H9 (cell line): ENCODE results near the gene GOT1. TPM values are rescaled to one million over a fixed set of nuclear protein-coding genes. Genes with fewer than 3 reads are reported as not detected.

Experiments
- DNase-seq: peaks from one replicate; pipeline ENCODE4 v3.0.0-alpha.2; 2017
- H2AFZ ChIP-seq: one replicate; pipeline ENCODE4 v1.6.1; 2013; ENCODE audit warnings: mild to moderate bottlenecking, low read length, control low read depth, moderate library complexity
- H2AK5ac ChIP-seq: 2 replicates; pipeline ENCODE4 v1.6.1; 2013; ENCODE audit warnings: low read length, control low read depth, mixed read lengths; ENCODE audit not compliant: insufficient read length
- H2BK120ac ChIP-seq: one replicate; pipeline ENCODE4 v1.6.1; 2013; ENCODE audit warnings: low read depth, mild to moderate bottlenecking, low read length, control low read depth, inconsistent platforms; ENCODE audit not compliant: poor library complexity, severe bottlenecking
- H2BK12ac ChIP-seq: 2 replicates; pipeline ENCODE4 v1.6.1; 2013; ENCODE audit warnings: low read length, control low read depth, mixed read lengths, low read depth; ENCODE audit not compliant: insufficient read length
- H2BK15ac ChIP-seq: 2 replicates; pipeline ENCODE4 v1.6.1; 2013; ENCODE audit warnings: low read depth, low read length, control low read depth
- H2BK20ac ChIP-seq: one replicate; pipeline ENCODE4 v1.6.1; 2013; ENCODE audit warnings: low read depth, mild to moderate bottlenecking, low read length, control low read depth, inconsistent platforms; ENCODE audit not compliant: poor library complexity, severe bottlenecking
- H2BK5ac ChIP-seq: 2 replicates; pipeline ENCODE4 v1.6.1; 2013; ENCODE audit warnings: low read length, control low read depth, mixed read lengths; ENCODE audit not compliant: insufficient read length
- H3K14ac ChIP-seq: 2 replicates; pipeline ENCODE4 v1.6.1; 2013; ENCODE audit warnings: low read length, control low read depth; ENCODE audit not compliant: insufficient read depth
- H3K18ac ChIP-seq: 2 replicates; pipeline ENCODE4 v1.6.1; 2013; ENCODE audit warnings: low read depth, mild to moderate bottlenecking, mixed read lengths, low read length, control low read depth; ENCODE audit not compliant: insufficient read length
- H3K23ac ChIP-seq: 2 replicates; pipeline ENCODE4 v1.6.1; 2013; ENCODE audit warnings: low read length, control low read depth, mixed read lengths, low read depth; ENCODE audit not compliant: insufficient read length
- H3K23me2 ChIP-seq: 2 replicates; pipeline ENCODE4 v1.6.1; 2013; ENCODE audit warnings: low read depth, mild to moderate bottlenecking, mixed read lengths, low read length, control low read depth; ENCODE audit not compliant: insufficient read length, poor library complexity, severe bottlenecking
- H3K27ac ChIP-seq: 2 replicates; pipeline ENCODE4 v1.5.1; 2013; ENCODE audit warnings: low read length, control low read depth, mixed read lengths, low read depth; ENCODE audit not compliant: insufficient read length
- H3K27me3 ChIP-seq: 2 replicates; pipeline ENCODE4 v1.6.1; 2013; ENCODE audit warnings: low read length, control low read depth, inconsistent platforms; ENCODE audit not compliant: insufficient read depth
- H3K4ac ChIP-seq: 2 replicates; pipeline ENCODE4 v1.6.1; 2013; ENCODE audit warnings: low read depth, mild to moderate bottlenecking, control low read depth, inconsistent platforms, low read length, moderate library complexity
- H3K4me1 ChIP-seq: 2 replicates; pipeline ENCODE4 v1.6.1; 2013; ENCODE audit warnings: low read length, control low read depth, inconsistent platforms; ENCODE audit not compliant: insufficient read depth
- H3K4me2 ChIP-seq: 2 replicates; pipeline ENCODE4 v1.6.1; 2013; ENCODE audit warnings: low read length, control low read depth, mixed read lengths; ENCODE audit not compliant: insufficient read length, insufficient read depth
- H3K56ac ChIP-seq: 2 replicates; pipeline ENCODE4 v1.6.1; 2013; ENCODE audit warnings: low read depth, mild to moderate bottlenecking, mixed read lengths, low read length, control low read depth; ENCODE audit not compliant: insufficient read length
- H3K79me1 ChIP-seq: 2 replicates; pipeline ENCODE4 v1.6.1; 2013; ENCODE audit warnings: low read depth, mild to moderate bottlenecking, moderate library complexity, low read length, control low read depth, inconsistent platforms; ENCODE audit not compliant: insufficient read depth, poor library complexity, severe bottlenecking
- H3K79me2 ChIP-seq: 2 replicates; pipeline ENCODE4 v1.6.1; 2013; ENCODE audit warnings: low read length, control low read depth, inconsistent platforms; ENCODE audit not compliant: insufficient read depth
- H3K9ac ChIP-seq: 2 replicates; pipeline ENCODE4 v1.6.1; 2013; ENCODE audit warnings: low read length, control low read depth, mixed read lengths; ENCODE audit not compliant: insufficient read length; ENCODE audit errors: extremely low read depth
- H3K9me3 ChIP-seq: one replicate; pipeline ENCODE4 v1.6.1; 2013; ENCODE audit warnings: low read depth, low read length, inconsistent platforms; ENCODE audit not compliant: control insufficient read depth
- H3T11ph ChIP-seq: one replicate; pipeline ENCODE4 v1.6.1; 2013; ENCODE audit warnings: mild to moderate bottlenecking, low read length, control low read depth, inconsistent platforms
- H4K20me1 ChIP-seq: one replicate; pipeline ENCODE4 v1.6.1; 2013; ENCODE audit not compliant: control insufficient read depth, insufficient read length, insufficient read depth
- H4K5ac ChIP-seq: 2 replicates; pipeline ENCODE4 v1.6.1; 2013; ENCODE audit warnings: low read depth, mild to moderate bottlenecking, mixed read lengths, low read length, control low read depth; ENCODE audit not compliant: insufficient read length
- H4K8ac ChIP-seq: replicated peaks from 2 replicates; pipeline ENCODE4 v1.6.1; 2013; ENCODE audit warnings: low read length, control low read depth, mixed read lengths, low read depth; ENCODE audit not compliant: insufficient read length
- H4K91ac ChIP-seq: 2 replicates; pipeline ENCODE4 v1.6.1; 2013; ENCODE audit warnings: low read depth, mild to moderate bottlenecking, moderate library complexity, mixed read lengths, low read length, control low read depth; ENCODE audit not compliant: insufficient read length
- H3K27ac Mint-ChIP-seq, 3 experiments: 2 replicates in 2 of 3; 3 replicates in 1 of 3; pipeline ENCODE4 v1.8.0; 2020 to 2021; ENCODE audit warnings: mixed read lengths in 3 of 3, mild to moderate bottlenecking in 1 of 3, moderate library complexity in 1 of 3
- H3K27me3 Mint-ChIP-seq: 2 replicates; pipeline ENCODE4 v1.8.0; 2021; ENCODE audit warnings: low read depth, mild to moderate bottlenecking, moderate library complexity, mixed read lengths
- H3K36me3 Mint-ChIP-seq, 3 experiments: 2 replicates in 2 of 3; 3 replicates in 1 of 3; pipeline ENCODE4 v1.8.0; 2020 to 2021; ENCODE audit warnings: low read depth in 3 of 3, mixed read lengths in 3 of 3; ENCODE audit not compliant: insufficient read depth in 1 of 3
- H3K4me1 Mint-ChIP-seq, 2 experiments: 2 replicates each; pipeline ENCODE4 v1.8.0; 2020; ENCODE audit warnings: mixed read lengths in 2 of 2
- H3K4me3 Mint-ChIP-seq, 2 experiments: 2 replicates in 1 of 2; 3 replicates in 1 of 2; pipeline ENCODE4 v1.8.0; 2020 to 2021; ENCODE audit warnings: mild to moderate bottlenecking in 2 of 2, mixed read lengths in 2 of 2, moderate library complexity in 1 of 2
- H3K9me3 Mint-ChIP-seq, 2 experiments: 2 replicates in 1 of 2; 3 replicates in 1 of 2; pipeline ENCODE4 v1.8.0; 2020; ENCODE audit warnings: mild to moderate bottlenecking in 2 of 2, mixed read lengths in 2 of 2, moderate library complexity in 1 of 2
- whole genome bisulfite sequencing: extraction: QIAGEN DNeasy Blood & Tissue Kit; methylation state at CpG from one replicate; pipeline ENCODE4 v1.1.7; 2013; ENCODE audit warnings: missing lambda C conversion rate, low lambda C conversion rate, mixed read lengths; ENCODE audit not compliant: insufficient read length; ENCODE audit errors: extremely low coverage; 5-methylcytosine and 5-hydroxymethylcytosine counted together
- total RNA-seq: library from RNA; stranded (reverse); gene quantifications from 2 replicates; pipeline ENCODE4 v1.2.1, GENCODE V29; 2021
- TF ChIP-seq, protein P1 (sequence below): fragments of 200-600 bp; sonication (generic); conservative IDR thresholded peaks from 3 replicates; pipeline ENCODE4 v1.8.0; 2021; ENCODE audit warnings: antibody characterized with exemption, mild to moderate bottlenecking

The GOT1 gene
- total RNA-seq, 1 experiment from 2014 or later: 43.3 TPM

DNA sequence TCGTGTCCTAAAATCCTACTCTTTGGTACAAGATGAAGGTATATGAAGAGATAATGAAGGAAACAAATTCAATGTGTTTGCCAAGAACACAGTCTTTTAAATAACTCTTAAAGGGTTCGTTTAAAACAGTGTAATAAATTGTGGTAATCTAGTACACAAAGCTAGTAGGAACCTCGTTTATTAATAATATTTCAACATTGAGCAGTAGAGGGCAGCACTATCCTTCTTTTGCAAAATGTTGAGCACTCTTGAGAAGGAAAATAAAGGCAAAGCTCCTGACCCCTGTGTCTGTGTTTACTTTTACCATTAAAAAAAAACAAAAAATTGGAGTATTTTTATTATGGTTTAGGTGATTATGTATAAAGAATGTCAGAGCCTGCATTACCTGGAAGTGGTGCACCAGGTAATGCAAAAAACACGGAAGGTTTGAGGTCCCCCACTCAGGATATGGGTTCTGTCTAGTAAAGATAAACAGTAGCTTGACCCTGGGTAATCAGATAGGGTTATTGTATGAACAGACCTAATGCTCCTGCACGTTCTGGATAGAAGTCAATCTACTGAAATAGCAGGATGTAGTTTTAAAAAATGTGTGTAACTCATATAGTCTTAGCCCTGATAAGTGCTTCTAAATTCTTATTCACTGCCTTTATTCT lies 5.7 kb upstream of the GOT1 start:
- no peaks in the 10 kb centered on the region for H3K27me3 ChIP-seq
- no peak overlapping the region for H4K5ac ChIP-seq
- H2AK5ac ChIP-seq: no peak overlapping the region
- Mint-ChIP-seq H3K4me3 (no peak overlapping the region), H3K27ac (no peak overlapping the region), H3K4me1 (peaks cover 8% of the 10 kb centered on the region in 2 experiments), H3K27me3 (no peaks in the 10 kb centered on the region; the same call in none of the 2 replicates), H3K9me3 (no peaks in the 10 kb centered on the region), H3K36me3 (no peaks in the 10 kb centered on the region; a peak in 1 of 7 replicates)
- no peak overlapping the region for H3K27ac ChIP-seq
- DNase-seq: no peak
- no peak overlapping the region for H3T11ph ChIP-seq
- no peak overlapping the region for H2BK120ac ChIP-seq
- TF ChIP-seq, protein P1, sequence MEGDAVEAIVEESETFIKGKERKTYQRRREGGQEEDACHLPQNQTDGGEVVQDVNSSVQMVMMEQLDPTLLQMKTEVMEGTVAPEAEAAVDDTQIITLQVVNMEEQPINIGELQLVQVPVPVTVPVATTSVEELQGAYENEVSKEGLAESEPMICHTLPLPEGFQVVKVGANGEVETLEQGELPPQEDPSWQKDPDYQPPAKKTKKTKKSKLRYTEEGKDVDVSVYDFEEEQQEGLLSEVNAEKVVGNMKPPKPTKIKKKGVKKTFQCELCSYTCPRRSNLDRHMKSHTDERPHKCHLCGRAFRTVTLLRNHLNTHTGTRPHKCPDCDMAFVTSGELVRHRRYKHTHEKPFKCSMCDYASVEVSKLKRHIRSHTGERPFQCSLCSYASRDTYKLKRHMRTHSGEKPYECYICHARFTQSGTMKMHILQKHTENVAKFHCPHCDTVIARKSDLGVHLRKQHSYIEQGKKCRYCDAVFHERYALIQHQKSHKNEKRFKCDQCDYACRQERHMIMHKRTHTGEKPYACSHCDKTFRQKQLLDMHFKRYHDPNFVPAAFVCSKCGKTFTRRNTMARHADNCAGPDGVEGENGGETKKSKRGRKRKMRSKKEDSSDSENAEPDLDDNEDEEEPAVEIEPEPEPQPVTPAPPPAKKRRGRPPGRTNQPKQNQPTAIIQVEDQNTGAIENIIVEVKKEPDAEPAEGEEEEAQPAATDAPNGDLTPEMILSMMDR: peak; percentile 69
- H3K14ac ChIP-seq: no peak overlapping the region
- H3K23ac ChIP-seq: no peak overlapping the region
- H3K79me1 ChIP-seq: no peaks in the 10 kb centered on the region
- H2BK5ac ChIP-seq: no peak overlapping the region
- H4K91ac ChIP-seq: no peak overlapping the region
- H3K9me3 ChIP-seq: no peaks in the 10 kb centered on the region
- WGBS: no CpG with 5 or more reads among the region's 5 CpGs
- H4K20me1 ChIP-seq: no peaks in the 10 kb centered on the region
- H3K79me2 ChIP-seq: no peaks in the 10 kb centered on the region
- H3K4ac ChIP-seq: no peak overlapping the region
- no peak overlapping the region for H2BK20ac ChIP-seq
- H4K8ac ChIP-seq: no peak overlapping the region
- H2BK15ac ChIP-seq: no peak overlapping the region
- no peak overlapping the region for H3K18ac ChIP-seq
- H2BK12ac ChIP-seq: no peak overlapping the region
- H3K9ac ChIP-seq: no peak overlapping the region
- H3K4me2 ChIP-seq: no peak overlapping the region
- H3K23me2 ChIP-seq: no peaks in the 10 kb centered on the region
- H3K4me1 ChIP-seq: no peaks in the 10 kb centered on the region
- H3K56ac ChIP-seq: no peak overlapping the region
- H2AFZ ChIP-seq: no peak overlapping the region
